ENCODE measurements around the gene TBC1D3.
"Not testable (repeated sequence)": the region's sequence is repeated elsewhere in the genome, so short reads cannot be mapped to it uniquely, and the experiment has no call there.

TBC1D3 gene

GRCh38 chr17:38192455-38192854 is at the start of gene TBC1D3:
TSS of gene TBC1D3 (minus strand) at chr17:38192555. CDS start at chr17:38191029, 1,526 bp downstream.
- DNase-seq, result not testable (repeated sequence)

- DNase-seq, result not testable (repeated sequence)
Observed at GRCh38 chr17:38232790-38233189, 40.4 kb upstream of the TBC1D3 start.

- not testable (repeated sequence) for DNase-seq
Observed at GRCh38 chr17:38225844-38226495, 33.6 kb upstream of the TBC1D3 start.

GRCh38 chr17:38220867-38221266 is 28.5 kb upstream of the TBC1D3 start:
- not testable (repeated sequence) for DNase-seq

- not testable (repeated sequence) for DNase-seq
Observed at GRCh38 chr17:38200271-38200670, 7.9 kb upstream of the TBC1D3 start.

GRCh38 chr17:38134860-38135259 is 57.5 kb downstream of the TBC1D3 start:
- DNase-seq, result not testable (repeated sequence)

Data from CD4-positive, alpha-beta T cell treated with Interleukin-6 for 4 hours (primary cell).